Smooth muscle cell (in vitro differentiated cells): ENCODE measurements around the gene ARMC7. TPM values are rescaled to one million over a fixed set of nuclear protein-coding genes. Genes with fewer than 3 reads are reported as not detected.

Experiments used
- DNase-seq: peaks from one replicate; lab custom pipeline; 2025; ENCODE audit not compliant: unreplicated experiment; lab: John Stamatoyannopoulos, UW
- H2AFZ ChIP-seq: fragments of 200-600 bp; sonication (generic); 2 replicates; pipeline ENCODE4 v1.6.0; 2016; ENCODE audit warnings: antibody characterized with exemption, low read depth, mild to moderate bottlenecking
- H3F3A ChIP-seq: fragments of 200-600 bp; sonication (generic); 2 replicates; pipeline ENCODE4 v1.6.0; 2017; ENCODE audit warnings: antibody characterized with exemption, low read depth
- H3K27ac ChIP-seq: fragments of 200-600 bp; sonication (generic); 2 replicates; pipeline ENCODE4 v1.5.1; 2016; ENCODE audit warnings: low read depth, mild to moderate bottlenecking
- H3K27me3 ChIP-seq: fragments of 200-600 bp; sonication (generic); 2 replicates; pipeline ENCODE4 v1.6.1; 2016; ENCODE audit warnings: low read depth, mild to moderate bottlenecking
- H3K36me3 ChIP-seq: fragments of 200-600 bp; sonication (generic); 2 replicates; pipeline ENCODE4 v1.5.1; 2016; ENCODE audit warnings: low read depth
- H3K4me1 ChIP-seq: fragments of 200-600 bp; sonication (generic); 2 replicates; pipeline ENCODE4 v1.5.1; 2016; ENCODE audit warnings: low read depth
- H3K4me2 ChIP-seq: fragments of 200-600 bp; sonication (generic); 2 replicates; pipeline ENCODE4 v1.6.0; 2016; ENCODE audit warnings: mild to moderate bottlenecking
- H3K4me3 ChIP-seq: fragments of 200-600 bp; sonication (generic); 2 replicates; pipeline ENCODE4 v1.5.1; 2016; ENCODE audit warnings: mild to moderate bottlenecking
- H3K79me2 ChIP-seq: fragments of 200-600 bp; sonication (generic); 2 replicates; pipeline ENCODE4 v1.6.0; 2016; ENCODE audit warnings: low read depth, mild to moderate bottlenecking
- H3K9ac ChIP-seq: fragments of 200-600 bp; sonication (generic); 2 replicates; pipeline ENCODE4 v1.6.0; 2016; ENCODE audit warnings: low read depth
- H3K9me3 ChIP-seq: fragments of 200-600 bp; sonication (generic); replicated peaks from 2 replicates; pipeline ENCODE4 v1.5.1; 2016; ENCODE audit warnings: low read depth
- H4K20me1 ChIP-seq: fragments of 200-600 bp; sonication (generic); 2 replicates; pipeline ENCODE4 v1.6.0; 2016; ENCODE audit warnings: low read depth
- CTCF ChIP-seq: fragments of 200-600 bp; sonication (generic); IDR thresholded peaks from 2 replicates; pipeline ENCODE4 v1.5.1; 2017; ENCODE audit warnings: borderline replicate concordance, mild to moderate bottlenecking, antibody characterized with exemption; ENCODE audit not compliant: insufficient read depth, poor library complexity, severe bottlenecking
- WGBS: methylation state at CpG from one replicate; pipeline ENCODE4 v1.1.7; 2016; ENCODE audit warnings: low lambda C conversion rate; 5-methylcytosine and 5-hydroxymethylcytosine counted together
- polyA plus RNA-seq: library from polyadenylated mRNA; unstranded; fragments of >200 nt; fragmentation: Nextera tagmentation; extraction: Ambion mirVana; gene quantifications from 2 replicates; pipeline ENCODE4 v1.2.1, GENCODE V29; 2016
- total RNA-seq: library from RNA; depleted of rRNA; stranded (reverse); fragments of >200 nt; gene quantifications from 2 replicates; pipeline ENCODE4 v1.2.3, GENCODE V29; 2014

ARMC7 gene
- total and polyA plus RNA-seq, 2 experiments from 2014 or later: 1.8 to 6.8 TPM

GRCh38 chr17:75146592-75146991 is 36.8 kb downstream of the ARMC7 start:
- Histone ChIP-seq H2AFZ (no peak overlapping the region), H3K4me2 (no peak overlapping the region), H3K4me1 (no peaks in the 10 kb centered on the region), H3K9me3 (no peaks in the 10 kb centered on the region), H3K27ac (no peak overlapping the region), H3K79me2 (peaks cover 45% of the 10 kb centered on the region), H3K4me3 (no peak overlapping the region), H3K36me3 (peaks cover 30% of the 10 kb centered on the region), H3K9ac (no peak overlapping the region), H3K27me3 (no peaks in the 10 kb centered on the region), H3F3A (peaks cover 13% of the 10 kb centered on the region), H4K20me1 (peaks cover 49% of the 10 kb centered on the region)
- 98% methylated on average over 3 of the region's 3 CpGs for WGBS
- no peak for DNase-seq
- TF ChIP-seq CTCF: no peak

GRCh38 chr17:75147878-75148546 is 38.2 kb downstream of the ARMC7 start:
- Histone ChIP-seq H3K4me1 (peaks cover 12% of the 10 kb centered on the region), H2AFZ (no peak overlapping the region), H3K36me3 (peaks cover 30% of the 10 kb centered on the region), H3K4me3 (no peak overlapping the region), H3K4me2 (no peak overlapping the region), H3K9ac (no peak overlapping the region), H3K27ac (no peak overlapping the region), H3K9me3 (no peaks in the 10 kb centered on the region), H4K20me1 (peaks cover 56% of the 10 kb centered on the region), H3F3A (peaks cover 10% of the 10 kb centered on the region), H3K79me2 (peaks cover 60% of the 10 kb centered on the region), H3K27me3 (no peaks in the 10 kb centered on the region)
- no peak for DNase-seq
- TF ChIP-seq CTCF: no peak
- 95% methylated on average over 6 of the region's 6 CpGs for WGBS

GRCh38 chr17:75151930-75152329 is 42.2 kb downstream of the ARMC7 start:
- 75% methylated on average over 6 of the region's 6 CpGs for WGBS
- Histone ChIP-seq H3K79me2 (peaks cover 68% of the 10 kb centered on the region), H3F3A (peaks cover 10% of the 10 kb centered on the region), H3K4me2 (peak overlapping the region; percentile 91), H3K9ac (peak overlapping the region; percentile 76), H4K20me1 (peaks cover 58% of the 10 kb centered on the region), H3K27ac (no peak overlapping the region), H3K4me1 (peaks cover 20% of the 10 kb centered on the region), H3K9me3 (no peaks in the 10 kb centered on the region), H3K27me3 (no peaks in the 10 kb centered on the region), H3K36me3 (peaks cover 10% of the 10 kb centered on the region), H2AFZ (no peak overlapping the region), H3K4me3 (peak overlapping the region; percentile 84)
- no peak for DNase-seq
- no peak for TF ChIP-seq CTCF

- Histone ChIP-seq H3K4me2 (peak overlapping the region; percentile 91), H3K27me3 (no peaks in the 10 kb centered on the region), H3K27ac (peak overlapping the region; percentile 4), H3K79me2 (peaks cover 63% of the 10 kb centered on the region), H2AFZ (no peak overlapping the region), H4K20me1 (peaks cover 52% of the 10 kb centered on the region), H3K4me3 (peak overlapping the region; percentile 84), H3K9ac (peak overlapping the region; percentile 76), H3K9me3 (no peaks in the 10 kb centered on the region), H3K4me1 (peaks cover 20% of the 10 kb centered on the region), H3K36me3 (peaks cover 4% of the 10 kb centered on the region), H3F3A (peaks cover 10% of the 10 kb centered on the region)
- WGBS: 29% methylated on average over 6 of the region's 6 CpGs
- TF ChIP-seq CTCF: no peak
- no peak for DNase-seq
Observed at GRCh38 chr17:75152523-75152921, 42.8 kb downstream of the ARMC7 start.
